WI38 (cell line): ENCODE measurements around the gene IL12A.

Source experiments
- H3K4me3 ChIP-seq: 2 replicates; pipeline ENCODE4 v1.5.1; 2011; ENCODE audit warnings: low read depth, mild to moderate bottlenecking, control low read depth, low read length
- CTCF ChIP-seq: IDR thresholded peaks from 2 replicates; pipeline ENCODE4 v1.5.1; 2012; ENCODE audit warnings: low read depth, mild to moderate bottlenecking, control low read depth, low read length

The IL12A gene

GRCh38 chr3:160027541-160028195 is 39.0 kb downstream of the IL12A start:
- no peak for TF ChIP-seq CTCF
- H3K4me3 ChIP-seq = peak overlapping the region; percentile 26; the same call in 1 of the 2 replicates

GRCh38 chr3:160035757-160036156 is 47.1 kb downstream of the IL12A start:
- H3K4me3 ChIP-seq = no peak overlapping the region
- TF ChIP-seq CTCF = no peak

- TF ChIP-seq CTCF = no peak
- H3K4me3 ChIP-seq = no peak overlapping the region
These were observed 50.4 kb downstream of the IL12A start for GRCh38 chr3:160038862-160039562.

GRCh38 chr3:160040181-160040580 is 51.5 kb downstream of the IL12A start:
- TF ChIP-seq CTCF = no peak
- no peak overlapping the region for H3K4me3 ChIP-seq

GRCh38 chr3:160041465-160041864 is 52.8 kb downstream of the IL12A start:
- no peak for TF ChIP-seq CTCF
- no peak overlapping the region for H3K4me3 ChIP-seq

GRCh38 chr3:160044121-160044520 is 55.5 kb downstream of the IL12A start:
- no peak for TF ChIP-seq CTCF
- no peak overlapping the region for H3K4me3 ChIP-seq
